Vagina (tissue), 2 donors: ENCODE data around the gene VPS72.
"Not testable (repeated sequence)": the region's sequence is repeated elsewhere in the genome, so short reads cannot be mapped to it uniquely, and the experiment has no call there.

Experiments used
- CTCF ChIP-seq, 3 experiments: fragments of 450-650 bp in 2 of 3; fragments of 200-600 bp in 1 of 3; sonication (generic) in 1 of 3; IDR thresholded peaks; one replicate each; pipeline ENCODE4 v1.5.1; 2017 to 2019; ENCODE audit warnings: antibody characterized with exemption in 3 of 3, mild to moderate bottlenecking in 2 of 3, moderate library complexity in 2 of 3
- POLR2A ChIP-seq, 2 donors: fragments of 450-650 bp; IDR thresholded peaks; one replicate each; pipeline ENCODE4 v1.6.1; 2017; ENCODE audit warnings: antibody characterized with exemption in 2 of 2, mild to moderate bottlenecking in 2 of 2, moderate library complexity in 2 of 2

DNA sequence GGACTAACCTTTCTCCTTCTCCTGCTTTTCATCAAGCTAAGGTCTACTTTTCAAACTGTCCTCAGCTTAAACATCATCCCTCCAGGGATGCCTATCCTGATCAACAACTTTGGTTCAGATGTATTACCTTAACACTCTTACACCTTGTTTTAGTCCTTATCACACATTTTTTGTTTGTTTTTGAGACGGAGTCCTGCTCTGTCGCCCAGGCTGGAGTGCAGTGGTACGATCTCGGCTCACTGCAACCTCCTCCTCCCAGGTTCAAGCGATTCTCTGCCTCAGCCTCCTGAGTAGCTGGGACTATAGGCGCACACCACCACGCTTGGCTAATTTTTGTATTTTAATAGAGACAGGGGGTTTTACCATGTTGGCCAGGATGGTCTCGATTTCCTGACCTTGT lies 1.3 kb downstream of the VPS72 start:
- not testable (repeated sequence) for TF ChIP-seq POLR2A, CTCF (IDR thresholded peaks at IDR 0.05)
